Measurements from ENCODE around the gene PPM1F.

Gene PPM1F

GRCh38 chr22:21975854-21976345 is 23.3 kb upstream of the PPM1F start:
- no peak for DNase-seq (ENCODE audit: low spot score)

GRCh38 chr22:21975273-21975672 is 22.6 kb upstream of the PPM1F start:
- no peak for DNase-seq (ENCODE audit: low spot score)

DNA sequence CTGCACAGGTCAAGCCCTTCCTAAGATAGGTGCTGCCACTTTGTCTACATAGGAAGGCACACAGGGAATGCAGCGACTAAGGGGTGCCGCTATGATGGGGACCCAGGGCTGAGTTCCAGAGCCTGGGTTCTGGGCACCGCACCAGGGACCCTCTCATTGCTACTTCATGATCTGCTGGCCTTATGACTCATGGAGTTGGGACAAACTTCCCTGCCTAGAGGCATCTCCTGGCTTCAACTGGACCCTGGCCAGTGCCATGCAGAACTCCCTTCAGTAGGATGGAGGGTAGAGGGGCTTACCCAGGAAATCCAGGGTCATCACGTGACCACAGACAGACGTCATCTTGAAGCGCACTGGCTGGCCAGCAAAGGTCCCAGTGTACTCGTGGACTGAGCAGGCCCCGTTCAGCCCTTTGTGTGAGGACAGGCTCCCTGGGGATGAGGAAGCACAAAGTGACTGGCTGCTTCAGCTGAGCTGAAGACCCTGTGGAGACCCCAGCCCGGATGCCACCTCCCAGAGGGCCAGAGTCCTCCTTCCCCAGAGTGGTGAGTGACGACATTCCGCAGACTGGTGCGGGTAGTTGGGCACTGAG is 21.5 kb upstream of the PPM1F start:
- no peak for DNase-seq (ENCODE audit: low spot score)

DNA sequence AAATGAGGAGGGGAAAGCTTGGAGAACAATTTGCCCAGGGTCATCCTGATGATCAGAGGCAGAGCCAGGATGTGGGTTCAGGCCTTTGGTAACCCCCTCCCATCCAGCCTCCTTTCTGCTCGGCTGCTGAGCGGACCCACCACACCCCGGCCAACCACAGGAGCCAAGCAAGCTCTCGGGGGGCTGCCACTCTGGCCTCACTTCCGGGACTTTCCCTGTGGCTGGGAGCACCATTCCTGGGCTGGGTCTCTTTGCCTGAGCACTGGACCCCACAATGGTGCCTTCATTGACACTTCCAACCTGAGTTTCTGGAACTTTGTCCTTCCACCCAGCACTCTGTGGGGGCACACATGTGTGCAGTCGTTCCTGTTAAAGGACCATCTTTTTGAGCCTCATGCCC is 20.2 kb upstream of the PPM1F start:
- no peak for DNase-seq (ENCODE audit: low spot score)

DNA sequence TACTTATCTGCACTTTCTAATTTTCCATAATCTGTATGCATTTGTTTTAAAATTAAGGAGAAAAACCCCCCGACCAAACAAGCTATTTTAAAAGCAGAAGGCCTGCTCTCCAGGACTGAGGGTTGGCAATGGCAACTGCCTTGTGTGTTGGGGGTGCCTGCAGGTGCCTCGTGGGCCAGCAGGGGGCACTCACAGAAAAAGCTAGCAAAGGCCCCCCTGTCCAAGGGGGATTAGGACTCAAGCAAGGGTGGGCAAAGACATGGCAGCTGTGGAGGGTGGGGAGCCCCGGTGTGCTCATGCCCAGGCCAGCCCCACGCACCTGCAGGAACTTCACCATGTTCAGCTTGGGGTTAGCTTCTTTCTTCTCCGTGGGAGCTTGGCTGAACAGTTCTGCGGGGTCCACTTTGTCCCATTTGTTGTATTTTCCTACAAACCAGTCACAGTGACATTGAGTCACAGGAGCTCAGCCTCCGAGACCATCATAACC is 19.7 kb upstream of the PPM1F start:
- peak; percentile 93 for DNase-seq (ENCODE audit: low spot score)

DNA sequence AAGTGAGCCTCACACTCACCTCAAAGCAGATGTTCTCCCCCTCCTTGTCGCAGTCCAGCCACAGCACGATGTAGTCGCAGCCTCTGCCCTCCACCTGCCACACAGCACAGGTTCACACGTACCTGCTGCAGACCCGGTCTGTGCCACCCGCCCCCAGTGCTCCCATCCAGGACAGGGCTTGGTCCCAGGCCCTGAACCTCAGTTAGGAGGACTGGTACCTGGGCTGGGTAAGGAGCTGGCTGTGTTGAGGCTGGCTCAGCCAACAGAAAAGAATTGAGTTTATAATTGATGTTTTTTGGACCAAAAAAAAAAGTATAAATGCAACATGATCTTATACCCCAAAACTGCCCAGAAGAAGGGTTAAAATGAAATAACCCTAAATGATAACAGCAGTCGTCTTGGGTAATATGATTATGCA is 19.2 kb upstream of the PPM1F start:
- no peak for DNase-seq (ENCODE audit: low spot score)

DNA sequence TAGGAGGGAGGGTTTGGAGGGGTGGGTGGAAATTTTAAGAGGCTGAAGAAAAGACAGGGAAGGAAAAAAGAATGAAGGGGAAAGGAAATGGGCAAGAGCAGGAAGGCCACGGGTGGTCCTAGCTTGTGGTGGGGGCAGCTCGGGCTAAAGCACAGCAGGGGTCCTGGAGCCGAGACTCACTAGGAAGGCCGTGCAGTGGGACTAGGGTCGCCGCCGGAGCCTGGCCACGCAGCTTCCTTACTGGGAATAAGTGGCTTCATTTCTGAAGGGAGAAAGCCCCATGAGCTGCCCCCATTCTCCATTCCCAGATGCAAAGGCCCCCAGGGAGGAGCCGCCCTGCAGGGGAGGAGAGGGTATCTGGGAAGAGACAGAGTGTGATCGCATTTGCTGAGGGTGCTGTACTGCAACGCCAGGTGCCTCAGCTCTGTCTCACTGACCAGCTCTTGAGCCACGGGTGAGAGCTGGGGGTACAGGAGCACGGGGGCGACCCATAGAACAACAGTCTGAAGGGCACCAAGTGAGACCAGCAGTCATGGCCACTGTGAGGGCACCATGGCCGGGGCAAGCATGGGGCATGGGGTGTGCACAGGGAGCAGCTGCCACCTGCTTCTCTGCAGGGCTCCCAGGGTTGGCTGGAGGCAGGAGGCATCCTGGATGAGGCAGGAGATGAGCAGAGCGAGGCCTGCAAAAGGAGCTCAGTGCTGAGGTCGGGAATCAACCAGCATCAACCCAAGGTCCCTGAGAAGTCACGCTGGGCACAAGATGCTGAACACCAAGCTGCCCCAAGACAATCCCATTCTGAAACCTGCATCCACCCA is 18.4 kb upstream of the PPM1F start:
- no peak for DNase-seq (ENCODE audit: low spot score)

- no peak for DNase-seq (ENCODE audit: low spot score)
Measured at GRCh38 chr22:21970037-21970799, 17.6 kb upstream of the PPM1F start.

- DNase-seq (ENCODE audit: low spot score) = no peak
Measured at GRCh38 chr22:21968452-21969129, 15.9 kb upstream of the PPM1F start.

GRCh38 chr22:21967693-21968271 is 15.1 kb upstream of the PPM1F start:
- no peak for DNase-seq (ENCODE audit: low spot score)

GRCh38 chr22:21966643-21967516 is 14.2 kb upstream of the PPM1F start:
- DNase-seq (ENCODE audit: low spot score) = no peak

DNA sequence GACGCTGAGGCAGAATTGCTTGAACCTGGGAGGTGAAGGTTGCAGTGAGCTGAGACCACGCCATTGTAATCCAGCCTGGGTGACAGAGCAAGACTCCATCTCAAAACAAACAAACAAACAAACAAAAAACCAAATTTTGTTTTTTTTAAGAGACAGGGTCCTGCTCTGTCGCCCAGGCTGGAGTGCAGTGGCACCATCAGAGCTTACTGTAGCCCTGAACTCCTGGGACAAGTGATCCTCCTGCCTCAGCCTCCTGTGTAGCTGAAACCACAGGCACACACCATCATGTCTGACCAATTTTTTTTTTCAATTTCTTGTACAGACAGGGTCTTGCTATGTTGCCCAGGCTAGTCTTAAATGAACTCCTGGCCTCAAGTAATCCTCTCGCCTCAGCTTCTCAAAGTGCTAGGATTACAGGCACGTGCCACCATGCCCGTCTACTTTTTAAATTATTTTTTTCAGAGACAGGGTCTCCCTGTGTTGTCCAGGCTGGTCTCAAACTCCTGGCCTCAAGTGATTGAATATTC is 13.2 kb upstream of the PPM1F start:
- DNase-seq (ENCODE audit: low spot score) = no peak

- DNase-seq (ENCODE audit: low spot score) = no peak
Measured at GRCh38 chr22:21964918-21965484, 12.4 kb upstream of the PPM1F start.

GRCh38 chr22:21964234-21964633 is 11.6 kb upstream of the PPM1F start:
- DNase-seq (ENCODE audit: low spot score) = no peak

DNA sequence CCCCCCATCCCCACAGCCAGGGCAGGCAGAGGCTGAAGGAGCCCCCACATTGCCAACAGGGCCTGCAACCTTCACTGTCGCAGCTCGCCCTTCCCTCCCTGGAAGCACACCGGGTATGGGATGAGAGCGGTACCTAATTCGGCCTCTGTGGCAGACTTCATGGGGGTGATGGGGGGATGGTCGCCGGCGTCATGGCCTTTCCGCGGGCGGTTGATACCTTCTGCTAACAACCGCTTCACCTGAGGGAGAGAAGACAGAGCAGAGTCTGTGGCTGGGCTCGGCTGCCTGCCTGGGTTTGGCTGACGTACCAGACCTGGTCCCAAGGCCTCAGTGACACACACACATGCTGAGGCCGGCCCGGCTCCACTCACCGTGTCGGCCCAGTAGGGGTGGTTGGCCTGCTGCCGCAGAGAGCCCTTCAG is 11.2 kb upstream of the PPM1F start:
- no peak for DNase-seq (ENCODE audit: low spot score)

GRCh38 chr22:21963286-21963685 is 10.6 kb upstream of the PPM1F start:
- no peak for DNase-seq (ENCODE audit: low spot score)

- no peak for DNase-seq (ENCODE audit: low spot score)
Measured at GRCh38 chr22:21962655-21962949, 10.0 kb upstream of the PPM1F start.

- DNase-seq (ENCODE audit: low spot score) = no peak
Measured at GRCh38 chr22:21961886-21962654, 9.4 kb upstream of the PPM1F start.

GRCh38 chr22:21961127-21961867 is 8.6 kb upstream of the PPM1F start:
- no peak for DNase-seq (ENCODE audit: low spot score)

Measured in iPS-NIHi11 (cell line).